Measurements from ENCODE around the gene PMPCA. TPM values are rescaled to one million over a fixed set of nuclear protein-coding genes. Genes with fewer than 3 reads are reported as not detected.

Gene PMPCA
- total RNA-seq, 2 experiments from 2014 or later: 88.0 to 113 TPM

GRCh38 chr9:136441681-136442245, 31.3 kb downstream of the PMPCA start:
- no peak overlapping the region for H3K27ac Mint-ChIP-seq
- H3K36me3 Mint-ChIP-seq (ENCODE audit: low read depth): peaks cover 29% of the 10 kb centered on the region
- H3K27me3 Mint-ChIP-seq: no peaks in the 10 kb centered on the region
- POLR2A ChIA-PET: interaction anchor here (1.1 kb wide), 1 partner anchor 78 kb away, joined by 3 read pairs; the partner anchor contains the start of gene DNLZ
- no peak for ATAC-seq
- no peak for DNase-seq
- peaks cover 17% of the 10 kb centered on the region for H3K4me1 Mint-ChIP-seq
- intact Hi-C loops (cut with DNase I, micrococcal nuclease): no loop called here
- no peaks in the 10 kb centered on the region for H3K9me3 Mint-ChIP-seq (ENCODE audit: low read depth)
- CTCF ChIA-PET: interaction anchor here (0.6 kb wide), 1 partner anchor 12 kb away, joined by 3 read pairs; no protein-coding TSS in a partner anchor
- no peak overlapping the region for H3K4me3 Mint-ChIP-seq

GRCh38 chr9:136442265-136442664, 31.8 kb downstream of the PMPCA start:
- CTCF ChIA-PET: interaction anchor here (0.6 to 0.9 kb wide), 3 partner anchors 11 to 31 kb away, joined by 3 read pairs; no protein-coding TSS in a partner anchor

GRCh38 chr9:136443087-136443486, 32.6 kb downstream of the PMPCA start:
- ATAC-seq (no peak), DNase-seq (no peak)
- Mint-ChIP-seq H3K27ac (no peak overlapping the region), H3K9me3 (ENCODE audit: low read depth) (no peaks in the 10 kb centered on the region), H3K4me1 (peaks cover 4% of the 10 kb centered on the region), H3K27me3 (no peaks in the 10 kb centered on the region), H3K36me3 (ENCODE audit: low read depth) (peaks cover 40% of the 10 kb centered on the region), H3K4me3 (no peak overlapping the region)
- CTCF ChIA-PET: interaction anchor here (0.9 to 1.3 kb wide), 2 partner anchors 11 to 30 kb away, joined by 3 to 5 read pairs; no protein-coding TSS in a partner anchor
- POLR2A ChIA-PET: no interaction called here
- intact Hi-C loops (cut with DNase I, micrococcal nuclease): no loop called here

More at GRCh38 chr9:136442265-136442664, 31.8 kb downstream of the PMPCA start:
- Mint-ChIP-seq H3K4me3 (no peak overlapping the region), H3K9me3 (ENCODE audit: low read depth) (no peaks in the 10 kb centered on the region), H3K36me3 (ENCODE audit: low read depth) (peaks cover 33% of the 10 kb centered on the region), H3K27ac (no peak overlapping the region), H3K27me3 (no peaks in the 10 kb centered on the region), H3K4me1 (peaks cover 12% of the 10 kb centered on the region)
- DNase-seq: no peak
- POLR2A ChIA-PET: interaction anchor here (1.1 kb wide), 1 partner anchor 79 kb away, joined by 3 read pairs; the partner anchor contains the start of gene DNLZ
- intact Hi-C loops (cut with DNase I, micrococcal nuclease): no loop called here
- no peak for ATAC-seq

DNA sequence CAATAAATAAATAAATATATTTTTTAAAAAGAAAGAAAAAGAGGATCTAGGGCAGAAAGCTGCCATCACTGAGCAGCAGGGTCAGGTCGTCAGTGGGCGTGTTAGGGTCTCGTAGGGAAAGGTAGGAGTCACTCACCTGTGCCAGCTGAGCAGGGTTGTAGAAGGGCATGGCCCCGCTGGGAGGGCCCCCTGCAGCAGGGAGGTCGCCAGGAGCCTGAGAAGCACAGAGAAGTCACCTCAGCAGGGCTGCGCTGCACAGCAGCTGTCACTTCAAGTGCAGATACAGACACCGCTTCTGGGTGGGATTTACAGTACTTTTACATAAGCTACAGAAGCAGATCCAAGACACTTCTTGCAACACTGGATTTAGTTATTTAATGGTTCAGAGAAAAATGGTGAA, 33.2 kb downstream of the PMPCA start:
- CTCF ChIA-PET: interaction anchor here (1.3 kb wide), 1 partner anchor 10 kb away, joined by 5 read pairs; no protein-coding TSS in a partner anchor
- Mint-ChIP-seq H3K36me3 (ENCODE audit: low read depth) (peaks cover 43% of the 10 kb centered on the region), H3K4me1 (no peaks in the 10 kb centered on the region), H3K27me3 (no peaks in the 10 kb centered on the region), H3K4me3 (no peak overlapping the region), H3K9me3 (ENCODE audit: low read depth) (no peaks in the 10 kb centered on the region), H3K27ac (no peak overlapping the region)
- DNase-seq (no peak), ATAC-seq (no peak)
- POLR2A ChIA-PET: interaction anchor here (0.8 kb wide), 1 partner anchor 86 kb away, joined by 3 read pairs; no protein-coding TSS in a partner anchor
- intact Hi-C loops (cut with DNase I, micrococcal nuclease): no loop called here

DNA sequence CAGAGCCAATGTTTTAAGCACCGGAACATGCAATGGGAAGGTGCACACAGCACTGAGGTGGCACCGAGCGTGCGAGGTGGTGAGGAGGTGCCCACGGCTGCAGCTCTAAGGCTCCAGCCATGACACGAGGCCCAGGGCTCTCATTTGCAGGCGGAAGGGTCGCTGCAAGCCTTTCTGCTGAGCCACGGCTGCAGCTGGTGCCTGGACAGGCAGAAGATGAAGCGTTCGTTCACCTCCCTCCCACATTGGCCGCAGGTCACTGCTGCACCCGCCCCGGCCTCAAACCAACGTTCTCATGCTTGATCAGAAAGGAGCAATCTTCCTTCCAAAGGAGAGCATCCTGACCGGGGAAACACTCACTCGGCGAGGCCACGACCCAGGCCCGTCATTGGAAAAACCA, 33.6 kb downstream of the PMPCA start:
- Mint-ChIP-seq H3K9me3 (ENCODE audit: low read depth) (no peaks in the 10 kb centered on the region), H3K4me3 (no peak overlapping the region), H3K4me1 (no peaks in the 10 kb centered on the region), H3K27me3 (no peaks in the 10 kb centered on the region), H3K27ac (no peak overlapping the region), H3K36me3 (ENCODE audit: low read depth) (peaks cover 43% of the 10 kb centered on the region)
- DNase-seq (no peak), ATAC-seq (no peak)
- intact Hi-C loops (cut with DNase I, micrococcal nuclease): no loop called here
- ChIA-PET CTCF (interaction anchor here (1.3 kb wide), 1 partner anchor 10 kb away, joined by 5 read pairs; no protein-coding TSS in a partner anchor), POLR2A (interaction anchor here (0.8 kb wide), 1 partner anchor 85 kb away, joined by 3 read pairs; no protein-coding TSS in a partner anchor)

GRCh38 chr9:136445799-136446198, 35.3 kb downstream of the PMPCA start:
- Mint-ChIP-seq H3K4me3 (no peak overlapping the region), H3K27me3 (no peaks in the 10 kb centered on the region), H3K36me3 (ENCODE audit: low read depth) (peaks cover 48% of the 10 kb centered on the region), H3K9me3 (ENCODE audit: low read depth) (no peaks in the 10 kb centered on the region), H3K27ac (no peak overlapping the region), H3K4me1 (no peaks in the 10 kb centered on the region)
- no peak for DNase-seq
- ChIA-PET POLR2A (interaction anchor here (1.0 kb wide), 1 partner anchor 7 kb away, joined by 3 read pairs; no protein-coding TSS in a partner anchor), CTCF (no interaction called here)
- no peak for ATAC-seq
- intact Hi-C loops (cut with DNase I, micrococcal nuclease): no loop called here

DNA sequence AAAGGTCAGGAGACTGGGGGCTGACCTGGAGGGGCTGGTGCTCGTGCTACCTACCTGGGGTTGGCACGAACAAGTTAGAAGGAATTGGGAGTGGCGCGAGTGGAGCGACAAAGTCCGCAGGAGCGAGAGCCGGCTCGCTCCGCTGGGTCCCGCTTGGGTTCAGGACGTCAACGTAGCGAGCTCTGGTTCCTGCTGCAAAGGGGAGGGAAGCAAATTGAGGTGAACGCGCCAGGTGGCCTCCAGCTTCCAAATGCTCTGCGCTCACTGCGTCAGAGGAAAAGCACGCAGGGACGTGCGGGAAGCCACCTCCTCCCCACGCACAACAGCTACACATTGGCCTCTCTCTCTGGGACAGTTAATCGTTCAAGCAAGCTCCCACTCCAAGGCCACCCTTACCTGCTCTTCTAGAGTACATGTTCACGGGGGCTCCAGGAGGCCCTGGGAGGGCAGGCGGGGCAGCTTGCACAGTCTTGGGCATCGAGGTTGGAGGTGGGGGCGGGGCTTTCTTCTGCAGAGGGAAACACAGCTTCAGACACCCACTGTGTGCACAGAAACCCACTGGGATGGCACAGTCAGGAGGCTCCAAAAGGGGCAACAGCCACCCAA, 36.8 kb downstream of the PMPCA start:
- Mint-ChIP-seq H3K4me1 (no peaks in the 10 kb centered on the region), H3K36me3 (ENCODE audit: low read depth) (peaks cover 56% of the 10 kb centered on the region), H3K4me3 (no peak overlapping the region), H3K27me3 (no peaks in the 10 kb centered on the region), H3K9me3 (ENCODE audit: low read depth) (no peaks in the 10 kb centered on the region), H3K27ac (no peak overlapping the region)
- ChIA-PET POLR2A (no interaction called here), CTCF (interaction anchor here (0.6 kb wide), 1 partner anchor 25 kb away, joined by 4 read pairs; no protein-coding TSS in a partner anchor)
- no peak for DNase-seq
- ATAC-seq: no peak
- intact Hi-C loops (cut with DNase I, micrococcal nuclease): no loop called here

DNA sequence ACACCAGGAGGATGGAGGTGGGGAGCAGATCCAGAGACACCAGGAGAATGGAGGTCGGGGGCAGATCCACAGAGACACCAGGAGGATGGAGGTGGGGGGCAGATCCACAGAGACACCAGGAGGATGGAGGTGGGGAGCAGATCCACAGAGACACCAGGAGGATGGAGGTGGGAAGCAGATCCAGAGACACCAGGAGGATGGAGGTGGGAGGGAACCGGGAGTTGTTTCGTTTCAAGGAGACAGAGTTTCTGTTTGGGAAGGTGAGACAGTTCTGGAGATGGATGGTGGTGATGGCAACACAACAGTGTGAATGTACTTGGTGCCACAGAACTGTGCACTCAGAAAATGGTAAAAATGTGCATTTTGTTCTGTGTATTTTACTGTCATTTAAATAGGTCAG, 38.2 kb downstream of the PMPCA start:
- Mint-ChIP-seq H3K4me3 (no peak overlapping the region), H3K9me3 (ENCODE audit: low read depth) (no peaks in the 10 kb centered on the region), H3K36me3 (ENCODE audit: low read depth) (peaks cover 55% of the 10 kb centered on the region), H3K27ac (no peak overlapping the region), H3K27me3 (no peaks in the 10 kb centered on the region), H3K4me1 (no peaks in the 10 kb centered on the region)
- POLR2A ChIA-PET: no interaction called here
- no peak for ATAC-seq
- CTCF ChIA-PET: no interaction called here
- intact Hi-C loops (cut with DNase I, micrococcal nuclease): no loop called here
- no peak for DNase-seq

GRCh38 chr9:136451221-136451877, 40.9 kb downstream of the PMPCA start:
- POLR2A ChIA-PET: no interaction called here
- no peaks in the 10 kb centered on the region for H3K27me3 Mint-ChIP-seq
- intact Hi-C loops (cut with DNase I, micrococcal nuclease): no loop called here

GRCh38 chr9:136453326-136453725, 42.9 kb downstream of the PMPCA start:
- intact Hi-C loops (cut with DNase I, micrococcal nuclease): no loop called here
- Mint-ChIP-seq H3K27ac (no peak overlapping the region), H3K36me3 (ENCODE audit: low read depth) (peaks cover 46% of the 10 kb centered on the region), H3K27me3 (no peaks in the 10 kb centered on the region), H3K4me1 (no peaks in the 10 kb centered on the region), H3K9me3 (ENCODE audit: low read depth) (no peaks in the 10 kb centered on the region), H3K4me3 (no peak overlapping the region)
- ChIA-PET CTCF (interaction anchor here (0.7 to 1.2 kb wide), 3 partner anchors 10 to 97 kb away, joined by 3 to 5 read pairs (median 3); no protein-coding TSS in a partner anchor), POLR2A (interaction anchor here (1.1 kb wide), 1 partner anchor 8 kb away, joined by 3 read pairs; no protein-coding TSS in a partner anchor)
- ATAC-seq (no peak), DNase-seq (no peak)

More at GRCh38 chr9:136451221-136451877, 40.9 kb downstream of the PMPCA start:
- no peak overlapping the region for H3K27ac Mint-ChIP-seq
- H3K36me3 Mint-ChIP-seq (ENCODE audit: low read depth): peaks cover 52% of the 10 kb centered on the region
- ATAC-seq (no peak), DNase-seq (no peak)
- H3K4me3 Mint-ChIP-seq: no peak overlapping the region
- H3K9me3 Mint-ChIP-seq (ENCODE audit: low read depth): no peaks in the 10 kb centered on the region
- no peaks in the 10 kb centered on the region for H3K4me1 Mint-ChIP-seq
- CTCF ChIA-PET: no interaction called here

DNA sequence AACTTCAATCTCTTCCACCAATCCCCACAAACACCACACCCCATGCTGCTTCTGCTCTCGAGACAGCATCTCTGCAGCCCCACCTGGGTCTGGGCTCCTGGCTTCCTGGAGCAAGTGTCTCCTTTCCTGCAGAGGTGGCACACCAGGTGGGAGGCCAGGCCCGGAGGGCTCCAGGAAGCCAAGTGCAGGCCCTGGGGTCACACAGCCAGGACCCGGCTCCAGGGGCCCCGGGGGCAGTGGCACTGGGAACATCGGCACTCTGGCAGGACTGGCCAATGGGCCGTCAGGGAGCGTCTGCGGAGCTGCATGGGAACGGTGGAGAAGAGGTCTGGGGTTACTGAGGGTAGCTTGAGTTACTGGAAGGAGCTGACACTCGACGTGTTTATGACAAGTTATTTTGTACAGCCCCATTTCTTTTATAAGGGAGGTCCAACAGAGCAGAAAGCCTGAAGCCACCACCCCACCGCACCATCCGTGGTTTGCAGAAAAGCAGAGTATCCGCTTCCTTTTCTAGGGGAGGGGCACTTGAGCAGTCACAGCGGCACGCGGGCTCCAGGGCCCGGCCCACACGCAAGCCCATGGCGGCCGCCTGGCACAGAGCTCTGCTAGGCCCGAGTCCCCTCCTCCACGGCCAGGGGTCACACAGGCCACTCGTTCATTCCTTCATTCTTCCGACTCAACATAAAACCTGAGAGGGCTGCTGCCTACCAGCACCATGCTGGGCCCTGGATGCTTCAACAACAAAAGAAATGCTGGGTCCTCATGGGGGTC, 43.8 kb downstream of the PMPCA start:
- Mint-ChIP-seq H3K4me1 (no peaks in the 10 kb centered on the region), H3K4me3 (no peak overlapping the region), H3K36me3 (ENCODE audit: low read depth) (peaks cover 51% of the 10 kb centered on the region), H3K27ac (no peak overlapping the region), H3K9me3 (ENCODE audit: low read depth) (no peaks in the 10 kb centered on the region), H3K27me3 (no peaks in the 10 kb centered on the region)
- ATAC-seq (no peak), DNase-seq (no peak)
- CTCF ChIA-PET: interaction anchor here (1.2 kb wide), 1 partner anchor 11 kb away, joined by 5 read pairs; no protein-coding TSS in a partner anchor
- intact Hi-C loops (cut with DNase I, micrococcal nuclease): no loop called here
- POLR2A ChIA-PET: interaction anchor here (0.6 kb wide), 1 partner anchor 522 kb away, joined by 3 read pairs; no protein-coding TSS in a partner anchor
